Activated effector memory CD4-positive, alpha-beta T cell treated with Interleukin-2 at 50 U/mL for 16 hours (primary cell): ENCODE results near the gene SELPLG.
"Not testable (repeated sequence)": the region's sequence is repeated elsewhere in the genome, so short reads cannot be mapped to it uniquely, and the experiment has no call there.

ENCODE experiments used
- DNase-seq: peaks from one replicate; pipeline ENCODE4 v3.0.0-alpha.2; 2020

Gene SELPLG

GRCh38 chr12:108654622-108655021 lies 20.9 kb upstream of the SELPLG start:
- DNase-seq = not testable (repeated sequence)

DNA sequence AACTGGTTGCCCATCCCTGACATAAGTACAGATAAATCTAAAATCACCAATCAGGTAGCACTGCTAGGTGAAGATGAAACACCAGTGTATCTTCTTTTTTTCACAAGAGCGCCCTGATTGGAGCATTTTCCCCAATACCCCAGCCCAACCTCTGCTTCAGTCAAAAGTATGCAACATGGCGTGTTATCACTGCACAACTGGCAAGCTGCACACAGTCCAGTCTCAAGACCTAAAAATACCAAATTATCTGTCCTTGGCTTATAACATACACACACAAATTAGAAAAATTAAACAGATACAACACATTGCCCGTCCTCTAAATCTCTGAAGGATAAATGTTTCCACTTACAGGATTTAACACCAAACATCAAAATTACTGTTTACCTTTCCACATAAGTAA lies 20.2 kb upstream of the SELPLG start:
- DNase-seq = no peak

DNA sequence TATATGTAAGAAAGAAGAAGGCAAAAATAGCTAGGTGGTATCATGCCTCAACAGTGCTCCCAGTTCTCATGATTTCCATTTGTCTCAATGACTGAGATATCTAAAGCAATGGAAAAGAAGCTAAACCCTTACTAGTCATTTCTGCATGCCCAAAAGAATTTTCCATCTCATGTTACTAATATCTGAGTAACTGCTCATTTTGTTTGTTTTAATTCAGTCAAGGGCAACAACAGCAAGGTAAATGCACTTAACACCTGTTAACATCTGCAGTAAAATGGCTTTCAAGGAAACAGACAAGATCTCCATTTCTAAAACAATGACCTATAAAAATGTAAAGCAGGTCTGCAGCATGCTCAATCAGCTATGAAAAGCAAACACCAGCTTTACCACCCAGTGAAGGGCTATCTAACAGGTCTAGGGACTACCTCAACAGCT lies 19.4 kb upstream of the SELPLG start:
- no peak for DNase-seq

- no peak for DNase-seq
Measured at GRCh38 chr12:108650083-108650482, 16.4 kb upstream of the SELPLG start.

DNA sequence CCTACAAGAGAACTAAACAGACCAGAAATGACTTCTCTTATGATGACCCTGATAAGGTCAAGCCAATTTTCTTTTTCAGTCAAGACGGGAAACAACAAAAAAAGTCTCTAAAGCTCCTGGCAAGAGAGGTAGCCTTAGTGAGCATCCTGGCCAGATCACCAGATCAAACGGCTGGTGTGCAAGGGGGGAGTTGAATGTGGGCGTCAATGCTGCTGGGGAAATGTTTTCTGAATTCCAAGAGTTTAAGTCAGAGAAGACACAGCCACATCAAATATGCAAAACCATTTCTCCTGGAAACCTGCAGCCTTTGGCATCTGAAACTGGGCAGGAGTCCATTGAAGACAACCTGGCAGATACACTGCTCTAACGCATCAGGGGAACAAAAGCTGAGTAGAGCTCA lies 16.0 kb upstream of the SELPLG start:
- no peak for DNase-seq

GRCh38 chr12:108649126-108649525 lies 15.4 kb upstream of the SELPLG start:
- DNase-seq = no peak

DNA sequence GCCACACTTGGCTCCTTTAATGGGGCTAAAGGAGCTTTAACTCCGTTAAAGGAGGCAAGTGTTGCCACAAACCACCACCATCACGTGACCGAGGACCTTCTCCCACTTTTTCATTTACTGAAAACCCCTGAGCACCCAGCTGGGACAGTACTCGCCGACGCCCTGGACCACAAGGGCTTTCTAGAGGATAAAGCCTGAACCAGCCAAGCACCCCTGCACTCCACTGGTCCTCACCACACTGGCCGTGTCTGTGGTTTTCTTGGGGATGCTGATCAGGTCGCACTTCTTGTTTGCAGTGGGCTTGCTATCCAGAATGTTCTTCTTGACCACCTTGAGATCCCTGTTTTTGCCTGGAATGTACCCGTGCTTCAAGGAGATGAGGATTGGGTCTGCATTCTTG lies 14.7 kb upstream of the SELPLG start:
- no peak for DNase-seq

DNA sequence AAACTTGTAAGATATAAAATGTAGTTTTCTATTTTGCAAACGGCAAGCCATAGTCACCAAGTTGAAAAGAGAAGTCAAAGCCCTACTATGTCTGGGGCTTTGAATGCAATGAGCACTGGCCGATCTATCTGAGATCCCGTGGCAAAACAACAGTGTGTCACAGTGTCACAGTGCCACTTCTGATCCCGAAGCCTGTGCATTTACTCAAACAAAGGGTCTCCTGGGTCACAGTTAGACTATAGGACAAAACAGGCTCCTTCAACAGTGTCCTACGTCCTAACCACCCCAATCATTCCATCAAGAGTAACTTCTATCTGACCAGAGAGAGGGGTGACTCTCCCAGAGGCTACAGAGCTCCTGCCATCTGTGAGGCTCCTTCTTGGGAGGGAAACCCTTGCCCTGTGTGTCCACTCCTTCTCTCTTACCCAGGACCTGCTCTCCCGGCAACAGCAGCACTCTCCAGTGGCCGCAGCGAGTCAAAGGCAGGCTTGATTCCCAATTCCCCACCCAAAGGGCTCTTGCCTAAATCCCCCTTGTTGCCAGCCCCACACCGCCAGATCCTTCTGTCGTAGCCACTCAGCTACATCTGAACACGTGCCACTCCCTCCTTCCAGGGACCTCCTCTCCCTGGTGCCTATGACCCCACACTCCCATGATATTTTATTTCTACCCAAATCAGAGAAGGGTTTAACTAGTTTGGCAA lies 14.0 kb upstream of the SELPLG start:
- DNase-seq = no peak

DNA sequence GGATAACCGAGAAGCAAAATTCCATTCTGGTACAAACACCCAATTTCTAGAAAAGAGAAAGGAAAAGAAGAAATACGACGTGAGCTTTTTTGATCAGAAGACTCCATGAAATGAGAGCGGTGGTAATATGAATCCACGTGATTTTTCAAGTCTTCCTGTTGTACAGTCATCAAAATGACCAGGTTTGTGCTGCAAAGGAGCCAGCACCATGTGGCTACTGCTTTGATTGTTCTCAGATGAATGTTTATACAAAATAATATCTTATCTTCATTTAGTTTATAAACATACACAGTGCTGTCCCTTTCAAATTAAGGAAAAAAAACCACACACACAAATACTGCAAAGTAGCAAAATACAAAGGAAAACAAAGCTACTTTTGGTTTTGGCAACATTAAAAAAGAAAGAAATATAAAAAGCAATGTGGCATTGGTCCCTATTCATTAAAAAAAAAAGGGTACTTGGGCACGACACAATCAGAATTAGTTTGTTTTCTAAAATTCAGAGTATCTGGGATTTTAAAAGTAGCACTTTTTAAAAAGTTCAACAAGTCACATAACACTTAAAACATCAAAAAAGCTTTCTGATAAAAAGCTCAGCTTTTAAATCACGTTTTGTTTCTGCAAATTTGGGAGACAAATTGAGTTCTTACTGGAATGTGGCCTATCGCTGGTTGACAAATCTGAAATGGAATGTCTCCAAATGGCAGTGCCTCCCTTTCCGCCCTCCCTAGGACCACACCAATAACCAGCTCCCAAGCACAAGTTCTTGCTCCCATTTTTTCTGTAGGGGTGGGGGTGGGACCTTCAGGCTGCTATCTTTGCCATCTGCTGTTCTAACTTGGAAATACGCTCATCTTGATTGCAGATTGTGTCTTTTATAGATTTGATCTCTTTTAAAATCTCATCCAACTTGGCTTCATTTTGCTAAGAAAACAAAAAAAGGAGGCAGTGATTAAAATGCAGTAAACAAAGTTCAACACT lies 13.2 kb upstream of the SELPLG start:
- no peak for DNase-seq

DNA sequence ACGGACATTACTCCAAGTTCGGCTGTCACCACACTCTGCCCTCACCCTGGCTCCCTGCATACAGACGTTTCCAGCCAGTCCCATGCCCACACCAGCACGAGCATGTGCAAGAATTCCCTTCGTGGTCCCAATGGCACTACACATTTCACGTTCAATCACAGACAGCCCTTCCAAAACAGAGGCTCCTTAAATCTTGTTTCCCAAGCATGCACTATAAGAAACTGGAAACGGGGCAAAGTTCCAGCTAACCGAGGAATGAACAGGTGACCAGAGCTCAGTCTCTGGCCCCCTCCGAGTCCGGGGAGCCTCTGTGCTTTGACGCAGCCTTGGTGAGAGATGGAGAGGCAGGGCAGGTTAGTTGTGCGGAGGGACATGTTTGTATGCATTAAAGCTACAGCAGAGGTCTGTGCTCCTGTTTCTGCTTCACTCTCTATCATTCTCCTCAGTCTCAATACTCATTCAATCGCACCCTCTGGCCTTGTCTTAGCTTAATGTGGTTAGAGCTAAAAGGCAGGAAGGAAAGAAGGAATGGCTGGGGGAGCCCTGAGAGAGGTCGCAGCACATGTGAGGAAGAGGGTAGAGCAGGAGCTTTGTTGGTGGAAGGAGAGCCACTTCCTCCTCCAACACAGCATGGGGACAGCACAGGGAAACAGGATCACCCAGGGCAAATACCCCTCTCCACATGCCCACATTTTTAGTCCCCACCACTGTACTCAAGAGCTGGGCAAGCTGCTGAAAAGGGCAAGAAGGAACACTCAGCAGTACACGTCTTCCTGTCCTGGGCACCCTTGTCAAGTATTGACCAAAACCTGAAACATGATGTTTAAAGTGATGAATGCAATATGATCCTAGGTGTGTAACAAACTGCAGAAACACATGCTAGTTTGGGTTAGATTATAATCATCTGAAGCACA lies 12.2 kb upstream of the SELPLG start:
- DNase-seq = no peak

DNA sequence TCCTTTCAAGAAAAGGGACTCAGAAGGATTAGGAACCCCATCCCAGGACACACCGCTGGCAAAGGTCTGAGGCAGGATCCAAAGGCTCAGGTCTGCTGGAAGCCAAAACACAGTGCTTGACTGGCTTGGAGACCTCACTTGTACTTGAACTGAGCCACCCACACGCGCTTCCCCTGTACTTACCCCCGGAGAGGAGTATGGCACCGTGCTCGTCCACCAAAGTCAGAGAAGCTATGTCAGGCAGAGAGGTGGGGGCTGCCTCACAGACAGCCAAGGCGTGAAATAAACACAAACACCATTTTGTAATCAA lies 11.1 kb upstream of the SELPLG start:
- no peak for DNase-seq

GRCh38 chr12:108643941-108644810 lies 10.5 kb upstream of the SELPLG start:
- no peak for DNase-seq

DNA sequence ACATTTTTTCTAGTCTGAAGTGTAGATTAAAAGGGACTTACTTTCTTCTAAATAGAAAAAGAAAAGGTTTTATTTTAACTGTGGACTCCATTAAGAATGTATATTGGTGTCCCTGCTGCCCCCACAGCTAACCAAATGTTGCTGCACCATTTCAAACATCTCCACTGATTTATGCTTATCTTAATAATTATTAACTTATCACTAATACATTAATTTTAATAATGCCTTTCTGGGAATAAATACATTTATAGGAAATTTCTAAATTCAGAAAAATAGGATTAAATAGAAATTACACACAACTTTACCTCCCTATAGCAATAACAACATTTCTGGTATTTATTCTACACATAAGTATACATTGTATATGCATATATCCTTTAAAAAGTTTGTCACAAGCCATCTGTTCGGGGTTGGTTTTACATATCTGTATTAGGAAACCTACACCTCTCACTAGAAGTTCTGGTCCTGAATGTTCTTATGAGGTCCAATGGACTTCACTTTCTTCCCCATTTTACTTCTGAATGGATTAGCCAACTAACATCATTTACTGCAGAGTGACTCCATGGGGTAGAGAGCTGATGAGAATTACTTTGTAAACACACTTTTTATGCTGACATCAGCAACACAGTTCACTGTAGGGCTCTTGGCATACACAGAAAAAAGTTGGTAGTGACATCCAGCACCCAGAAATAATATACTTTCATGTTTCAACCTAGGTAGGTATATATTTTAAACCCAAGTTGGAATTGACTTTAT lies 9.4 kb upstream of the SELPLG start:
- DNase-seq = no peak

GRCh38 chr12:108642269-108642870 lies 8.7 kb upstream of the SELPLG start:
- no peak for DNase-seq

- no peak for DNase-seq
Measured at GRCh38 chr12:108641446-108642268, 8.0 kb upstream of the SELPLG start.

DNA sequence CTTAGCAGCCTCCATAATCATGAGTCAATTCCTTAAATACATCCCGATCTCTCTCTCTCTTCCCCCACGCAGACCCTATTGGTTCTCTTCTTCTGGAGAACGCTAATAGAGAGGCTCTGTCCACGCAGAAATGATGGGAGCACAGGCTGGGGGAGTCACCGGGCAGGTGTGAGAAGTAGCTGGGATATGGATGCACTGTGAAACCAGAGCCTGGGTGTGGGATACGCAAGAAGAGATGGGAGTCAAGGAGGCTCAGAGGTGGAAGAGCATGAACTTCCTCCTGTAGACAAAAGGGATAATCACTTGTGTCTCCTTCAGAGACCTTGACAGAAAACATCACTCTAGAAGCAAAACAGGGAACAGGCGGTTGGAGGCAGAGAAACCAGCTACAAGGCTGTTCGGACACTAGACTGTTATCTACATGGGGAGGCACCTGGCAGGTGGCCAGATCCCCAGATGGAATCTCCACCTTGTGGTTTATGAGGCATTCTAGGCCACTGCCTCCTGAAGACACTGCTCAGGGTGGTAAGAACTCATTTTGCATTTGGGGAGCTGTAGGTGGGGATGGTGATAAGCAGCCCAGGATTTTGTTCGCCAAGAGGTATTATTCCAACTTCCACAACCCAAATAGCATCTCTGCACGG lies 7.2 kb upstream of the SELPLG start:
- DNase-seq = no peak

DNA sequence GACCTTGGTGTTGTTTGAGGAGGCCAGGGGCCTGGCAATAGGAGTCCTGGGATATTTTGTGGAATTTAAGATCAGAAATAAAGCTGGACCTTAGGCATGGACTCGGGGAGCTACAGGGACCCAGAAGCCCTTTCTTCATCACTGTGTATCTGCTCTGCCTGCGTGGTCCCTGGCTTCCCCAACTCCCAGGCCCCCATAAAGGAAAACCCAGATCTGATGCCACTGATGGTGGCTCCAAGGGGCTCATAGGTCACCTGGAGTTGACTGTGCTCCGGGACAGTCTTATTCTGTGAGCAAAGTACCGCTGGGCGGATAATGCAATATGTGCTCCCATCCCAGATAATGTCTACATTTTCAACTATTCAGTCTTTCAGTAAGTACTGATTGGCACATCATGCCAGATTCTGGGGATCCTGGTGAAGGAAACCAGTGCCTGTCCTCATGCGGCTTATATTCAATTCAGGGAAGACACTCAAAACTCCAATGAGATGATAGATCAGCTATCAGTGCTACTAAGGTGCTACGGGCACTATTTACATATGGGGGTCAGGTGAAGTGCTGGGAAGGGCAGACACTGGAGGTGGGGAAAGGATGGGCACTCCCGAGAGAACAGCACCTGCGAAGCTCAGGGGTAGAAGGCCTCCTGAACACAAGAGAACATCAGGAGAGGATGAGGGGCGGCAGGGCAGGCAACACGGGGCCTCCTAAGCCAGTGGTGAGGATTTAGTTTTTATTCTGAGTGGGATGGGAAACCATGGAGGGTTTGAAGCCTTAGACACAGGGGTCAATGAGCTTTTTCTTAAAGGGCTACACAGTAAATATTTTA lies 5.5 kb upstream of the SELPLG start:
- no peak for DNase-seq

DNA sequence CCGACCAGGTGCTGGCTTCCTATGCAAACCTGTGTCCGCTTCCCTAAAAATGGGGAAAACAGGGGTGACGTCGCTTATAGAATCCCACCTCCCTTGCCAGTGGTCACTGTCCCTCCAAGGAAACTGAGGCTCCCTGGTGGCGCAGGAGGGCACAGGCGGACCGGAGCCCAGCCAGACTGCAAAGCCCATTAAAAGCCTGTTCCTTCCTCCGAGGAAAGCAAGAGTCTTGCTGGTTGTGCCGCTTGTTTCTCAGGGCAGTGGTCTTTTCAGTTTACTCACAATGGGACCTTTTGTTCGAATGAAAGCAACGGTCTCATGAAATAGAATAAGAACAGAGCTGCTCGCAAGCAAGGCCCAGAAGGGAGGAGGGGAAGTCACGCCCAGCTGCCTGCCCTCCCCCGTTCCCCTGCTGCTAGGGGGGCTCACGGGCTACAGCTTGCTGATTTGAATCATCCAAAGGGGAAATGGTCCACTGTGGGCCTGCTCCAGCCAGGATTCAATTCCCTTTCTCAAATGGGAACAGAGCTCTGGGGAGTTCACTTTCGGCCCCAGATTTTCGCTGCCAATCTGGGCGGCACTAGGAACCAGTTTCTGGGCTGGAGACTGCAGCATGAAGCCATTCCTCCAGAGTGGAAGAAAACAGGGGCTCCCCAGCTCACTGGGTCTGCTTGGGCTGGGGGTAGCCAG lies 4.6 kb upstream of the SELPLG start:
- DNase-seq = no peak
